HepG2 (cell line): ENCODE measurements around the gene CERS1. TPM values are rescaled to one million over a fixed set of nuclear protein-coding genes. Genes with fewer than 3 reads are reported as not detected.

Experiments used
- KMT2B ChIP-seq: IDR thresholded peaks from 2 replicates; pipeline ENCODE4 v1.6.1; 2016; ENCODE audit warnings: missing genetic modification reagents, missing compliant biosample characterization
- XBP1 ChIP-seq: sonication (generic); formaldehyde crosslinking; IDR thresholded peaks from 2 replicates; pipeline ENCODE4 v1.5.0; 2020; ENCODE audit warnings: missing genetic modification reagents
- ZMYM2 ChIP-seq: sonication (generic); formaldehyde crosslinking; IDR thresholded peaks from 2 replicates; pipeline ENCODE4 v1.8.0; 2022; ENCODE audit warnings: mild to moderate bottlenecking, missing genetic modification reagents
- ZNF280B ChIP-seq: sonication (generic); formaldehyde crosslinking; IDR thresholded peaks from 2 replicates; pipeline ENCODE4 v1.5.0; 2020; ENCODE audit warnings: missing genetic modification reagents, mild to moderate bottlenecking, borderline replicate concordance
- ZNF768 ChIP-seq: sonication (generic); formaldehyde crosslinking; IDR thresholded peaks from 2 replicates; pipeline ENCODE4 v1.4.0; 2020; ENCODE audit warnings: missing genetic modification reagents
- ZSCAN30 ChIP-seq: sonication (generic); formaldehyde crosslinking; IDR thresholded peaks from 2 replicates; pipeline ENCODE4 v1.5.0; 2020; ENCODE audit warnings: mild to moderate bottlenecking, missing genetic modification reagents
- polyA plus RNA-seq, 8 experiments: library from polyadenylated mRNA; depleted of rRNA in 3 of 8; stranded (reverse) in 7 of 8; unstranded in 1 of 8; fragments of >200 nt; fragmentation: Illumina TruSeq in 4 of 8; extraction: Trizol in 4 of 8; gene quantifications; 2 replicates each; pipeline versions ENCODE4 v1.2.1 to v1.2.3, GENCODE V29; 2011 to 2016; ENCODE audit warnings: low read depth in 4 of 8, missing spikeins in 1 of 8, mixed read lengths in 1 of 8; ENCODE audit not compliant: insufficient read depth in 1 of 8
- total RNA-seq, 5 experiments: library from RNA; depleted of rRNA; stranded (reverse); fragments of >200 nt; fragmentation: Illumina TruSeq; extraction: Trizol; gene quantifications; 2 replicates each; pipeline ENCODE4 v1.2.3, GENCODE V29; 2016; ENCODE audit warnings: low read depth in 1 of 5
- TF ChIP-seq, protein P1 (sequence below): sonication (generic); formaldehyde crosslinking; IDR thresholded peaks from one replicate; pipeline ENCODE4 v1.5.1; 2020; ENCODE audit warnings: mild to moderate bottlenecking, missing genetic modification reagents; ENCODE audit errors: not compliant biosample characterization
- TF ChIP-seq, protein P2 (sequence below): sonication (generic); formaldehyde crosslinking; IDR thresholded peaks from 2 replicates; pipeline ENCODE4 v1.5.1; 2020; ENCODE audit warnings: missing genetic modification reagents, mild to moderate bottlenecking, borderline replicate concordance
- TF ChIP-seq, protein P3 (sequence below): sonication (generic); formaldehyde crosslinking; IDR thresholded peaks from 2 replicates; pipeline ENCODE4 v1.4.0; 2020; ENCODE audit warnings: missing genetic modification reagents

CERS1 gene
- total and polyA plus RNA-seq, 2 of the 13 experiments (the other 11 are each of a cell fraction or from before 2014, with no cell fraction given), result 4.6 to 9.8 TPM

GRCh38 chr19:18831524-18832305 lies 64.2 kb downstream of the CERS1 start, which contains the start of gene UPF1 (continued):
- TF ChIP-seq, protein P1, sequence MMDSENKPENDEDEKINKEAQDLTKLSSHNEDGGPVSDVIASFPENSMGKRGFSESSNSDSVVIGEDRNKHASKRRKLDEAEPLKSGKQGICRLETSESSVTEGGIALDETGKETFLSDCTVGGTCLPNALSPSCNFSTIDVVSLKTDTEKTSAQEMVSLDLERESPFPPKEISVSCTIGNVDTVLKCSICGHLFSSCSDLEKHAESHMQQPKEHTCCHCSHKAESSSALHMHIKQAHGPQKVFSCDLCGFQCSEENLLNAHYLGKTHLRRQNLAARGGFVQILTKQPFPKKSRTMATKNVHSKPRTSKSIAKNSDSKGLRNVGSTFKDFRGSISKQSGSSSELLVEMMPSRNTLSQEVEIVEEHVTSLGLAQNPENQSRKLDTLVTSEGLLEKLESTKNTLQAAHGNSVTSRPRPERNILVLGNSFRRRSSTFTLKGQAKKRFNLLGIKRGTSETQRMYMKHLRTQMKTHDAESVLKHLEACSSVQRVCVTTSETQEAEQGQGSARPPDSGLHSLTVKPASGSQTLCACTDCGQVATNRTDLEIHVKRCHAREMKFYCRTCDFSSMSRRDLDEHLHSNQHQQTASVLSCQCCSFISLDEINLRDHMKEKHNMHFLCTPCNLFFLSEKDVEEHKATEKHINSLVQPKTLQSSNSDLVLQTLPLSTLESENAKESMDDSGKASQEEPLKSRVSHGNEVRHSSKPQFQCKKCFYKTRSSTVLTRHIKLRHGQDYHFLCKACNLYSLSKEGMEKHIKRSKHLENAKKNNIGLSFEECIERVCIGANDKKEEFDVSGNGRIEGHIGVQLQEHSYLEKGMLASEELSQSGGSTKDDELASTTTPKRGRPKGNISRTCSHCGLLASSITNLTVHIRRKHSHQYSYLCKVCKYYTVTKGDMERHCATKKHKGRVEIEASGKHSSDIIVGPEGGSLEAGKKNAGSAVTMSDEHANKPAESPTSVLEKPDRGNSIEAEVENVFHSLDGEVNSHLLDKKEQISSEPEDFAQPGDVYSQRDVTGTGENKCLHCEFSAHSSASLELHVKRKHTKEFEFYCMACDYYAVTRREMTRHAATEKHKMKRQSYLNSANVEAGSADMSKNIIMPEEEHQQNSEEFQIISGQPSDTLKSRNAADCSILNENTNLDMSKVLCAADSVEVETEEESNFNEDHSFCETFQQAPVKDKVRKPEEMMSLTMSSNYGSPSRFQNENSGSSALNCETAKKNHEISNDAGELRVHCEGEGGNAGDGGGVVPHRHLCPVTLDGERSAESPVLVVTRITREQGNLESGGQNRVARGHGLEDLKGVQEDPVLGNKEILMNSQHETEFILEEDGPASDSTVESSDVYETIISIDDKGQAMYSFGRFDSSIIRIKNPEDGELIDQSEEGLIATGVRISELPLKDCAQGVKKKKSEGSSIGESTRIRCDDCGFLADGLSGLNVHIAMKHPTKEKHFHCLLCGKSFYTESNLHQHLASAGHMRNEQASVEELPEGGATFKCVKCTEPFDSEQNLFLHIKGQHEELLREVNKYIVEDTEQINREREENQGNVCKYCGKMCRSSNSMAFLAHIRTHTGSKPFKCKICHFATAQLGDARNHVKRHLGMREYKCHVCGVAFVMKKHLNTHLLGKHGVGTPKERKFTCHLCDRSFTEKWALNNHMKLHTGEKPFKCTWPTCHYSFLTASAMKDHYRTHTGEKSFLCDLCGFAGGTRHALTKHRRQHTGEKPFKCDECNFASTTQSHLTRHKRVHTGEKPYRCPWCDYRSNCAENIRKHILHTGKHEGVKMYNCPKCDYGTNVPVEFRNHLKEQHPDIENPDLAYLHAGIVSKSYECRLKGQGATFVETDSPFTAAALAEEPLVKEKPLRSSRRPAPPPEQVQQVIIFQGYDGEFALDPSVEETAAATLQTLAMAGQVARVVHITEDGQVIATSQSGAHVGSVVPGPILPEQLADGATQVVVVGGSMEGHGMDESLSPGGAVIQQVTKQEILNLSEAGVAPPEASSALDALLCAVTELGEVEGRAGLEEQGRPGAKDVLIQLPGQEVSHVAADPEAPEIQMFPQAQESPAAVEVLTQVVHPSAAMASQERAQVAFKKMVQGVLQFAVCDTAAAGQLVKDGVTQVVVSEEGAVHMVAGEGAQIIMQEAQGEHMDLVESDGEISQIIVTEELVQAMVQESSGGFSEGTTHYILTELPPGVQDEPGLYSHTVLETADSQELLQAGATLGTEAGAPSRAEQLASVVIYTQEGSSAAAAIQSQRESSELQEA (CRISPR knock-in tag), result peak; percentile 49
- TF ChIP-seq ZNF280B (CRISPR knock-in tag) (no peak), ZSCAN30 (no peak; the same call in 1 of the 2 replicates), ZMYM2 (no peak), XBP1 (no peak; the same call in 1 of the 2 replicates), KMT2B (CRISPR knock-in tag) (0 out of 2 replicates have a peak, but pooled peaks have one; percentile 17), ZNF768 (CRISPR knock-in tag) (0 out of 2 replicates have a peak, but pooled peaks have one; percentile 39)
- TF ChIP-seq, protein P2, sequence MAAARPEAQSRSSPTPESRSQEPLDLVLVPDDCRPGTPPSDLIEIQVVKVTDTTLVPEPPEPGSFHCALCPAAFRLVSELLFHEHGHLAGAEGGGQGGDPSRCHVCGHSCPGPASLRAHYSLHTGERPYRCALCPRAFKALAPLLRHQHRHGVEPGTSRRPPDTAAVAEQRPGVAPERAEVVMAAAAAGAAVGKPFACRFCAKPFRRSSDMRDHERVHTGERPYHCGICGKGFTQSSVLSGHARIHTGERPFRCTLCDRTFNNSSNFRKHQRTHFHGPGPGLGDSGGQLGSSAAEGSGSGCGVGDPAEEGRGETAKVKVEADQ, result peak; percentile 83; the same call in 1 of the 2 replicates
- TF ChIP-seq, protein P3, sequence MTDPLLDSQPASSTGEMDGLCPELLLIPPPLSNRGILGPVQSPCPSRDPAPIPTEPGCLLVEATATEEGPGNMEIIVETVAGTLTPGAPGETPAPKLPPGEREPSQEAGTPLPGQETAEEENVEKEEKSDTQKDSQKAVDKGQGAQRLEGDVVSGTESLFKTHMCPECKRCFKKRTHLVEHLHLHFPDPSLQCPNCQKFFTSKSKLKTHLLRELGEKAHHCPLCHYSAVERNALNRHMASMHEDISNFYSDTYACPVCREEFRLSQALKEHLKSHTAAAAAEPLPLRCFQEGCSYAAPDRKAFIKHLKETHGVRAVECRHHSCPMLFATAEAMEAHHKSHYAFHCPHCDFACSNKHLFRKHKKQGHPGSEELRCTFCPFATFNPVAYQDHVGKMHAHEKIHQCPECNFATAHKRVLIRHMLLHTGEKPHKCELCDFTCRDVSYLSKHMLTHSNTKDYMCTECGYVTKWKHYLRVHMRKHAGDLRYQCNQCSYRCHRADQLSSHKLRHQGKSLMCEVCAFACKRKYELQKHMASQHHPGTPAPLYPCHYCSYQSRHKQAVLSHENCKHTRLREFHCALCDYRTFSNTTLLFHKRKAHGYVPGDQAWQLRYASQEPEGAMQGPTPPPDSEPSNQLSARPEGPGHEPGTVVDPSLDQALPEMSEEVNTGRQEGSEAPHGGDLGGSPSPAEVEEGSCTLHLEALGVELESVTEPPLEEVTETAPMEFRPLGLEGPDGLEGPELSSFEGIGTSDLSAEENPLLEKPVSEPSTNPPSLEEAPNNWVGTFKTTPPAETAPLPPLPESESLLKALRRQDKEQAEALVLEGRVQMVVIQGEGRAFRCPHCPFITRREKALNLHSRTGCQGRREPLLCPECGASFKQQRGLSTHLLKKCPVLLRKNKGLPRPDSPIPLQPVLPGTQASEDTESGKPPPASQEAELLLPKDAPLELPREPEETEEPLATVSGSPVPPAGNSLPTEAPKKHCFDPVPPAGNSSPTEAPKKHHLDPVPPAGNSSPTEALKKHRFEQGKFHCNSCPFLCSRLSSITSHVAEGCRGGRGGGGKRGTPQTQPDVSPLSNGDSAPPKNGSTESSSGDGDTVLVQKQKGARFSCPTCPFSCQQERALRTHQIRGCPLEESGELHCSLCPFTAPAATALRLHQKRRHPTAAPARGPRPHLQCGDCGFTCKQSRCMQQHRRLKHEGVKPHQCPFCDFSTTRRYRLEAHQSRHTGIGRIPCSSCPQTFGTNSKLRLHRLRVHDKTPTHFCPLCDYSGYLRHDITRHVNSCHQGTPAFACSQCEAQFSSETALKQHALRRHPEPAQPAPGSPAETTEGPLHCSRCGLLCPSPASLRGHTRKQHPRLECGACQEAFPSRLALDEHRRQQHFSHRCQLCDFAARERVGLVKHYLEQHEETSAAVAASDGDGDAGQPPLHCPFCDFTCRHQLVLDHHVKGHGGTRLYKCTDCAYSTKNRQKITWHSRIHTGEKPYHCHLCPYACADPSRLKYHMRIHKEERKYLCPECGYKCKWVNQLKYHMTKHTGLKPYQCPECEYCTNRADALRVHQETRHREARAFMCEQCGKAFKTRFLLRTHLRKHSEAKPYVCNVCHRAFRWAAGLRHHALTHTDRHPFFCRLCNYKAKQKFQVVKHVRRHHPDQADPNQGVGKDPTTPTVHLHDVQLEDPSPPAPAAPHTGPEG (CRISPR knock-in tag), result peak; percentile 89; the same call in 1 of the 2 replicates
